GM23248 (cell line): ENCODE results near the gene CES3.

ENCODE experiments used
- EZH2 ChIP-seq: fragments of 200-600 bp; sonication (generic); IDR thresholded peaks from 2 replicates; pipeline ENCODE4 v1.6.1; 2018; ENCODE audit warnings: antibody characterized with exemption, mild to moderate bottlenecking; ENCODE audit not compliant: insufficient read depth, poor library complexity, severe bottlenecking
- EZH2phosphoT487 ChIP-seq: fragments of 200-600 bp; sonication (generic); IDR thresholded peaks from 2 replicates; pipeline ENCODE4 v1.6.1; 2018; ENCODE audit warnings: antibody characterized with exemption, moderate library complexity, mild to moderate bottlenecking, low read depth; ENCODE audit not compliant: insufficient read depth

DNA sequence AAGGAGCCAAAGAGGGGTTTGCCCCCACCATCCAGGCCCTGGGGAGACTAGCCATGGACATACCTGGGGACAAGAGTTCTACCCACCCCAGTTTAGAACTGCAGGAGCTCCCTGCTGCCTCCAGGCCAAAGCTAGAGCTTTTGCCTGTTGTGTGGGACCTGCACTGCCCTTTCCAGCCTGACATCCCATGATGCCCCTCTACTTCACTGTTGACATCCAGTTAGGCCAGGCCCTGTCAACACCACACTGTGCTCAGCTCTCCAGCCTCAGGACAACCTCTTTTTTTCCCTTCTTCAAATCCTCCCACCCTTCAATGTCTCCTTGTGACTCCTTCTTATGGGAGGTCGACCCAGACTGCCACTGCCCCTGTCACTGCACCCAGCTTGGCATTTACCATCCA, 48.1 kb downstream of the CES3 start:
- TF ChIP-seq EZH2: no peak
- no peak for TF ChIP-seq EZH2phosphoT487
